DMS114 treated with DMSO at 0.1 percent for 48 hours (cell line): Measurements from ENCODE around the gene HS3ST3A1.
"Not testable (repeated sequence)": the region's sequence is repeated elsewhere in the genome, so short reads cannot be mapped to it uniquely, and the experiment has no call there.

Experiments used
- DNase-seq: peaks from one replicate; lab custom pipeline; 2025; ENCODE audit not compliant: unreplicated experiment; lab: John Stamatoyannopoulos, UW

Gene HS3ST3A1

DNA sequence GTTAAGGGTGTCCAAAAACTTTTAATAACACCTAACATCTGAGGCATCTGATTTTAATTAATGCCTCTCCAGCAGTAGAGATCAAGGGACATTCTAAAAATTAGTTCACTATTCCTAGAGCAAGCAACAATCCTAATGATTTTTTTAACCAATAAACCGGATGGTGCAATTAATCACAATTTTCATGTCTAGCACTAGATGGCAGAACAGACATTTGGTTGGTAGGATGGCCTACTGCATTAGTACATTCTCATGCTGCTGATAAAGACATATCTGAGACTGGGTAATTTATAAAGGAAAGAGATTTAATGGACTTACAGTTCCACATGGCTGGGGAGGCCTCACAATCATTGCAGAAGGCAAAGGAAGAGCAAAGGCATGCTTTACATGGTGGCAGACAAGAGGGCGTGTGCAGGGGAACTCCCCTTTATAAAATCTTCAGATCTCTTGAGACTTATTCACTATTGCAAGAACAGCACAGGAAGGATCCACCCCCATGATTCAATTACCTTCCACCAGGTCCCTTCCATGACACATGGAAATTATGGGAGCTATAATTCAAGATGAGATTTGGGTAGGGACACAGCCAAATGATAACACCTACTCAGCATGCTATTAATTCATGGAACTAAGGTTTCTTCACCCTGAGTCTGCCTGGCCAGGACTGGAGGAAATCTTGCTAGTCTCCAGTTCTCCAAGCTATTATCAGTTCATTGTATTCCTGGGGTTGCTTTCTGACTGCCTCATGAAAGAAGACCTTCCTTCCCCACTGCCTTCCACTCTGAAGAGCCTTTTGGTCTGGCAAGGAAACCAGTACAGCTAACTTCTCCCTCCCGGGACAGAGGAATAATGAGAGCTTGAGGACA, 24.8 kb downstream of the HS3ST3A1 start:
- no peak for DNase-seq

DNA sequence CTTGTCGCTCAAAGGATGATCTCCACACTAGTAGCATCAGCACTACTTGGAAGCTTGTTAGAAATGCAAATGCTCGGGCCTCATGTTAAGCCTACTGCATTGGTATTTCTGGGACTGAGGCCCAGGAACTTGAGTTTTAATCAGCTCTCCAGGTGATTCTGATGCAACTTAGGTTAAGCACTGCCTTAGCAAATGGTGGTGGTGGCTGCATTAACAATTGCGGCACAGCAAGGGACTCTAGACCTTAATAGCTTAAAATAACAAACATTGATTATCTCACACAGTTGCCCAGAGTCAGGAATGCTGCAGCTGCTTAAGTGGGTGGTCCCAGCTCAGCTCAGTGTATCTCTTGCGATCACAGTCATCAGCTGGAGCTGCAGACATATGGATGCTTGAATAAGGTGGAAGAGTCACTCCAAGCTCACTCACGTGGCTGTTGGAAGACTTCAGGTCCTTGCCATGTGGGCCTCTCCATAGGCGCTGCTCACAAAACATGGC, 25.8 kb downstream of the HS3ST3A1 start:
- no peak for DNase-seq

DNA sequence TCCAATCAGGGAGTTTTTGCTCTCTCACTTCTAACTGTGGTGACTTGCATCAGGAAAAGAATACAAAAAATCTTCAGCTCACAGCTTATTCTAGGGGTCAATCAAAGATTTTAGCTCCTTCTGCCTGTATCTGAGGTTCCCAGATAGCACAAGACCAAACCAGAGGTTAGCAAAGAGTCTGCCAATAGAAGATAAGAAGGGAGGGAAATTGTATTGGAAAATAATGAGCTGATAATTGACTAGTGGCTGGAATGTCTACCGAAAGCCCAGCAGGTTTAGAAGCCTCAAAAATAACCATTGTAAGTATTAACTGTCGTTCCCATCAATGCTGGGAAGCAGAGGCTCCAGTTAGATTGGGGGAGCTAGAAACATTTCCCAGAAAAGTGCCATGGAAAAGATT, 26.3 kb downstream of the HS3ST3A1 start:
- DNase-seq, result no peak

DNA sequence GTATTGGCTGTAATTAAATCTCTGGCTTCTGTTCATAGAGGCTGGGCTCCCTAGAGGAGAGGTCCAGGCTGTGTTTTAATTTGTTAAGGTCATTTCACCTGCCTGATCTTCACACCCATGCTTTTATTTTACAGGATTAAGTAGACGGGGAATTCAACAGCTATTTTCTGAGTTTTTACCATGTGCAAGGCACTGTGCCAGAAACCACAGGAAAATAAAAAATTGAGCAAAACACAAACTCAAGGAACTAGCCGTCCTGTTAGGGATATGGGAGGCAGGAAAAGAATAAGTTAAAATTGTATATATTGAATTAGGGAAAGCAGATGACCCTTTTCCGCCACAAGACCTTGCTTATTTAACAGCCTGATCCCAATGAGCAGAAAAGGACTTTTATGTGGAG, 29.1 kb downstream of the HS3ST3A1 start:
- no peak for DNase-seq

GRCh38 chr17:13569398-13570123, 32.2 kb downstream of the HS3ST3A1 start:
- DNase-seq, result no peak

- no peak for DNase-seq
Observed at GRCh38 chr17:13568582-13569397, 32.9 kb downstream of the HS3ST3A1 start.

DNA sequence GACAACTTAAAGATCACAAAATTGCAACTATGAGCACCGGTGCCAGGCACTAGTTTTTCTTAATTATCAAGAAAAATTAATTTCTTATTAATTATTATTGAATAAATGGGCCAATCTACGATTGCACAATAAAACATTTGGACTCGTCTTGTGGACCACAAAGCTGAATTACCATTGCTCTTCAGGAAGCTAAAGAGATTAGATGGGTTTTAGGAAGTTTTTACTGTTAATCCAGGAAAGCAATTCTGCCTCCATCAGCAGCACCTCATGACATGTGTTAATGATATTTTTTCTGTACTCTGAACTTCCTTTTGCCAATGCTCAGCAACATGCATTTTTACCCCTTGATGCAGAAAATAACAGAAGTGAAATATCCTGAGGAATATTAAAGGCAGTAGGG, 37.9 kb downstream of the HS3ST3A1 start:
- no peak for DNase-seq

- no peak for DNase-seq
Observed at GRCh38 chr17:13562271-13562800, 39.4 kb downstream of the HS3ST3A1 start.

GRCh38 chr17:13561606-13562270, 40.0 kb downstream of the HS3ST3A1 start:
- no peak for DNase-seq

- DNase-seq, result no peak
Observed at GRCh38 chr17:13560935-13561334, 40.8 kb downstream of the HS3ST3A1 start.

DNA sequence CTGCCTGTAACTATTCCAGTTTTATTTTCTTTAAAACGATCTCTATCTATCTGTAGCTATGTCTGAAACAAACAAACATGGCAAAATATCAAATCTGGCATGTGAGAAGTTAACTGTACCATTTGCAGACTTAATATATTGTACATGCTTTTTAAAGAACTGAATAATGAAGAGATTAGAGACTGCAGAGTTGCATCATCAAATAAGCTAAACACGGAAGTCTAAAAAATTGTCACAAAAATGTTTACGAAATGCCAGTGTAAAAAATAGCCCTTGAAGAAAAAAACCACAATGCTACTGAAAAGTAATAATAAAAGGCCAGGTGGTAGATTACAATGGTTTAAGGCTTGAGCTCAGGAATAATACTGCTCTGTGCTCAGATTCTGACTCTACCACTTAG, 43.1 kb downstream of the HS3ST3A1 start:
- DNase-seq, result no peak

- no peak for DNase-seq
Observed at GRCh38 chr17:13557077-13557476, 44.7 kb downstream of the HS3ST3A1 start.

DNA sequence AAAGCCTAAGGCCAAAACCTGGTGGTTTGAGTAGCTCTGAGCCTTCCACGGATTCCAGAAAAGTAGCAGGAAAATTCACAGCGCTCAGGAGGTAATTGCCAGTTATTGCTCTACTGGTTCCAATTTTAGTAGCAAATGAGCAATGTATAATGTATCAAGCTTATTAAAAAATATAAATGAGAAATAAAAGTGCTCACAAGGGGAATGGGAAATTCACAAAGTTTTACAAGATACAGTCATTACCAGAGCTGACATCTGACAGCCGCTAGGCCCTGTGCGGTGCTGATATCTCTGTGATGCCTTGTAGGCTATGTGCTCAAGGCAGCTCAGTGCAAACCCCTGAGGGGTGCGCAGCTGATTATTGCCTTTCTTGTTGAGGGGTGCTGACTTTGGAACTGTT, 47.5 kb downstream of the HS3ST3A1 start:
- no peak for DNase-seq

DNA sequence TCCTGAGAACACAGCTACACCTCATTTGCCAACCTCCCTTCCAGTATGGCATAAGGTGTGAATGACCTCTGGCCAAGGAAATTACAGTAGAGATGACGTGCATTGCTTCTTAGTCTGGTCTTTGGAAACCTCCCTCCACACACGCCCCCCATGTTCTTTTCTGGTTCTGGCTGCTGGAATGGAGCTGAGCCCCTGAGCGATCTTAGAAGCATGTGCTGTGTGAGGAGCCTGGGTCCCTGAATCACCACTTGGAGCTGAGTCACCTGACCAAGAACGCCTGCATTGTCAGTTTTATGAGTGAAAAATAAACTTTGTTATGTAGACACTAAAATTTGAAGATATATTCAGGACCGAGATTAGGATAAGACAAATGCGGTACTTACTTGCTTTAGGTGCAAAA, 51.4 kb downstream of the HS3ST3A1 start:
- DNase-seq, result no peak

GRCh38 chr17:13548576-13548975, 53.2 kb downstream of the HS3ST3A1 start:
- DNase-seq, result not testable (repeated sequence)

DNA sequence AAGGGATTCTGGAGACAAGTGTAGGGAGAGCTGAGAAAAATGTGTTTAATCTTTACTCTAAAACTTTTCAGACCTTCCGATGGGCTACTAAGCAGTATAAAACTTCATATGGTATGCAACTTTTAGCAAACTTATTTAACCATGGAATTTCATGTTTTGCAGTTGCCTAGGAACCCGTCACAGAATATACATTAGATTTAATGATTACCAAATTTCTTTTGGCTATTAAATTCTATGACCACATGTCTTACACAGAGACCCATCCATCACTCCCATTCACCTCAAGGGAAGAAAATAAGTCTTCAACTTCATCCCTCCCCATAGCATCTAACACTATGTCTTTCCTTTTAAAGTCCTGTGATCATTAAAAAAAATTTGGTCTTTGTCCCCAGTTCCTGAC, 54.9 kb downstream of the HS3ST3A1 start:
- DNase-seq, result no peak

DNA sequence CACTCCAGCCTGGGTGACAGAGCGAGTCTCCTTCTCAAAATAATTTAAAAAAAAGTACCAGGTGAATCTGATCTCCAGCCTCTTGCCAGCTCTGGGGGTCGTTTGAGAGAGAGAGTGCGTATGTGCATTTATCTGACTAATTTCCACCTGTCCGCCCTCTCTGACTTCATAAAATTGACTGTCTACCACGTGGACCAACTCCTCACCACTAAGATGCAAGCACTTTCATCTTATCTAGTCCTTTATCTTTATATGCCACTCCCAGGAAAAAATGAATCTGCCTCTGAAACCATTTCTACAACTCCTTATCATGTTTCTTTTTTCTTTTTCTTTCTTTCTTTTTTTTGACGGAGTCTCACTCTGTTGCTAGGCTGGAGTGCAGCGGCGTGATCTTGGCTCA, 55.8 kb downstream of the HS3ST3A1 start:
- no peak for DNase-seq

GRCh38 chr17:13544765-13545164, 57.0 kb downstream of the HS3ST3A1 start:
- DNase-seq, result no peak

DNA sequence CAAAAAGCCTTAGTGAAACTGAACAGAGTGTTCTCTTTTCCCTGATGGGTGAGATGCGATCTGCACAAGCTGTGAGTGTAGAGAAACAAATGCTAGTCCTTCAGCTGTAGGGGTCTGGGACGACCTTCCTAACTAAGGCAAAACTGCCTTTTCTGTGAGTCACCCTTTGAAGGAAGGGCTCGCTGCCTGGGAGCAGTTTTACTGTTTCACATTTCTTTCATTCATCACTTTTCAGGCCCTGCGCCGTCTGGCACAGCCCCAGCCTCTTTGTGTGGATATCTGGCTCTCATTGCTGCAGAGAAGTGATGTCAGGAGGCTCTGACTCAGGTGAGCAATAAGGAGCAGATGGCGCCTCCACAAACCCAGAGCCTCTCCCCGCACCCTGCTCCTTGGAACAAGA, 57.4 kb downstream of the HS3ST3A1 start:
- no peak for DNase-seq

GRCh38 chr17:13542636-13543035, 59.1 kb downstream of the HS3ST3A1 start:
- DNase-seq, result no peak
